Adrenal gland (tissue), 5 donors: Measurements from ENCODE around the gene FAM228B.
"Not testable (repeated sequence)": the region's sequence is repeated elsewhere in the genome, so short reads cannot be mapped to it uniquely, and the experiment has no call there.

ENCODE experiments used
- POLR2A ChIP-seq, 2 donors: fragments of 450-650 bp; IDR thresholded peaks; one replicate each; pipeline ENCODE4 v1.6.1; 2017; ENCODE audit warnings: antibody characterized with exemption in 2 of 2, mild to moderate bottlenecking in 2 of 2, moderate library complexity in 1 of 2
- TF ChIP-seq, protein P1 (sequence below), 6 experiments: fragments of 450-650 bp in 4 of 6; fragments of 200-600 bp in 2 of 6; sonication (generic) in 1 of 6; IDR thresholded peaks; 1 replicate in 5 of 6; 2 replicates in 1 of 6; pipeline versions ENCODE4 v1.5.1 to v1.8.0; 2016 to 2021; ENCODE audit warnings: antibody characterized with exemption in 6 of 6, mild to moderate bottlenecking in 2 of 6, moderate library complexity in 1 of 6
- donor health status: DM: no; HTN: no; CAD: no.

DNA sequence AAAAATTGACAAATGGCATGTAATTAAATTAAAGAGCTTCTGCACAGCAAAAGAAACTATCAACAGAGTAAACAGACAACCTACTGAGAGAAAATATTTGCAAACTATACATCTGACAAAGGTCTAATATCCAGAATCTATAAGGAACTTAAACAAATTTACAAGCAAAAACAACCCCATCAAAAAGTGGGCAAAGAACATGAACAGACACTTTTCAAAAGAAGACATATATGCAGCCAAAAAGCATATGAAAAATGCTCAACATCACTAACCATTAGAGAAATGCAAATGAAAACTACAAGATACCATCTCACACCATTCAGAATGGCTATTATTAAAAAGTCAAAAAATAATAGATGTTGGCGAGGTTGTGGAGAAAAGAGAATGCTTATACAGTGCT is 13.8 kb upstream of the FAM228B start:
- TF ChIP-seq POLR2A (IDR thresholded peaks at IDR 0.05), result not testable (repeated sequence)
- TF ChIP-seq, protein P1, sequence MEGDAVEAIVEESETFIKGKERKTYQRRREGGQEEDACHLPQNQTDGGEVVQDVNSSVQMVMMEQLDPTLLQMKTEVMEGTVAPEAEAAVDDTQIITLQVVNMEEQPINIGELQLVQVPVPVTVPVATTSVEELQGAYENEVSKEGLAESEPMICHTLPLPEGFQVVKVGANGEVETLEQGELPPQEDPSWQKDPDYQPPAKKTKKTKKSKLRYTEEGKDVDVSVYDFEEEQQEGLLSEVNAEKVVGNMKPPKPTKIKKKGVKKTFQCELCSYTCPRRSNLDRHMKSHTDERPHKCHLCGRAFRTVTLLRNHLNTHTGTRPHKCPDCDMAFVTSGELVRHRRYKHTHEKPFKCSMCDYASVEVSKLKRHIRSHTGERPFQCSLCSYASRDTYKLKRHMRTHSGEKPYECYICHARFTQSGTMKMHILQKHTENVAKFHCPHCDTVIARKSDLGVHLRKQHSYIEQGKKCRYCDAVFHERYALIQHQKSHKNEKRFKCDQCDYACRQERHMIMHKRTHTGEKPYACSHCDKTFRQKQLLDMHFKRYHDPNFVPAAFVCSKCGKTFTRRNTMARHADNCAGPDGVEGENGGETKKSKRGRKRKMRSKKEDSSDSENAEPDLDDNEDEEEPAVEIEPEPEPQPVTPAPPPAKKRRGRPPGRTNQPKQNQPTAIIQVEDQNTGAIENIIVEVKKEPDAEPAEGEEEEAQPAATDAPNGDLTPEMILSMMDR (IDR thresholded peaks at IDR 0.05), result not testable (repeated sequence)
